OCI-LY3 (cell line): ENCODE data around the gene REEP3.

ENCODE experiments used
- CTCF ChIP-seq: fragments of 200-600, 300-600 bp; sonication (generic); IDR thresholded peaks from 2 replicates; pipeline ENCODE4 v1.5.1; 2014; ENCODE audit warnings: antibody characterized with exemption, low read length, low read depth
- EZH2phosphoT487 ChIP-seq: fragments of 200-600 bp; shearing (Covaris generic); IDR thresholded peaks from 2 replicates; pipeline ENCODE4 v1.6.1; 2018; ENCODE audit warnings: antibody characterized with exemption, mixed run types, low read depth

- TF ChIP-seq CTCF: no peak
- TF ChIP-seq EZH2phosphoT487: no peak
Observed at GRCh38 chr10:63673246-63673645, 152.0 kb downstream of the REEP3 start.
